Prostate gland (tissue), 2 donors: ENCODE results near the gene HIGD1A.

ENCODE experiments used
- POLR2A ChIP-seq: fragments of 450-650 bp; IDR thresholded peaks from one replicate; pipeline ENCODE4 v1.6.1; 2016; ENCODE audit warnings: antibody characterized with exemption, mild to moderate bottlenecking
- TF ChIP-seq, protein P1 (sequence below), 4 experiments: fragments of 200-600 bp in 2 of 4; fragments of 450-650 bp in 2 of 4; sonication (generic) in 2 of 4; IDR thresholded peaks; 1 replicate in 3 of 4; 2 replicates in 1 of 4; pipeline ENCODE4 v1.5.1; 2016 to 2019; ENCODE audit warnings: antibody characterized with exemption in 4 of 4, mild to moderate bottlenecking in 2 of 4, moderate library complexity in 2 of 4

DNA sequence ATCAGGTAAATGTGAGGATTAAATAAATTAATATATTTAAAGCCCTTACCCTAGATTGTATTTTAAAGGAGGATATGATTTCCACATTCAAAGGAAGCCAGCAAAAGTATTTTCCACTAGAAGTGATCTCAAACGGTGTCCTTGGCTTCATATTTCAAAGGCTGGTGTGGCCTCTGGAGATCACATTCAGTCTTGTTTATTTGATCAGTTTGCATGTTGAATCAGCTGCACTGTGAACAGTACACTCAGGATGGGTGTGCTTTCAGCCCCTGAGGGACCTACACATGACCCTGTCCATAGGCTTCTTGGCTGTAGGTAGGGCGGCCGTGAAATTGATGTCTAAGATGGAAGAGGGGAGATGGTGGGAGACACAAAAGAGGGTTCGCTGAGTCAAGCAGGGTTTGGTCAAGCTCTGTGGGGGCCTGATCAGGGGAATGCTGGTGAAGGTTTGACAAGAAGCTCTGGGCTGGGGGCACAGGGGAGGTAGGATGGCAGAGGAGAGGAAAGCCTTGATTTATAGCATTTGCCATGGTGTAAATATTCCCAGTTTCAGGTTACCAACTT, 49.5 kb upstream of the HIGD1A start:
- no peak for TF ChIP-seq POLR2A
- TF ChIP-seq, protein P1, sequence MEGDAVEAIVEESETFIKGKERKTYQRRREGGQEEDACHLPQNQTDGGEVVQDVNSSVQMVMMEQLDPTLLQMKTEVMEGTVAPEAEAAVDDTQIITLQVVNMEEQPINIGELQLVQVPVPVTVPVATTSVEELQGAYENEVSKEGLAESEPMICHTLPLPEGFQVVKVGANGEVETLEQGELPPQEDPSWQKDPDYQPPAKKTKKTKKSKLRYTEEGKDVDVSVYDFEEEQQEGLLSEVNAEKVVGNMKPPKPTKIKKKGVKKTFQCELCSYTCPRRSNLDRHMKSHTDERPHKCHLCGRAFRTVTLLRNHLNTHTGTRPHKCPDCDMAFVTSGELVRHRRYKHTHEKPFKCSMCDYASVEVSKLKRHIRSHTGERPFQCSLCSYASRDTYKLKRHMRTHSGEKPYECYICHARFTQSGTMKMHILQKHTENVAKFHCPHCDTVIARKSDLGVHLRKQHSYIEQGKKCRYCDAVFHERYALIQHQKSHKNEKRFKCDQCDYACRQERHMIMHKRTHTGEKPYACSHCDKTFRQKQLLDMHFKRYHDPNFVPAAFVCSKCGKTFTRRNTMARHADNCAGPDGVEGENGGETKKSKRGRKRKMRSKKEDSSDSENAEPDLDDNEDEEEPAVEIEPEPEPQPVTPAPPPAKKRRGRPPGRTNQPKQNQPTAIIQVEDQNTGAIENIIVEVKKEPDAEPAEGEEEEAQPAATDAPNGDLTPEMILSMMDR (IDR thresholded peaks at IDR 0.05), result no peak
